ENCODE measurements around the gene EEF1AKMT2. TPM values are rescaled to one million over a fixed set of nuclear protein-coding genes. Genes with fewer than 3 reads are reported as not detected.

The EEF1AKMT2 gene
- total RNA-seq, 1 donor: 25.3 TPM

DNA sequence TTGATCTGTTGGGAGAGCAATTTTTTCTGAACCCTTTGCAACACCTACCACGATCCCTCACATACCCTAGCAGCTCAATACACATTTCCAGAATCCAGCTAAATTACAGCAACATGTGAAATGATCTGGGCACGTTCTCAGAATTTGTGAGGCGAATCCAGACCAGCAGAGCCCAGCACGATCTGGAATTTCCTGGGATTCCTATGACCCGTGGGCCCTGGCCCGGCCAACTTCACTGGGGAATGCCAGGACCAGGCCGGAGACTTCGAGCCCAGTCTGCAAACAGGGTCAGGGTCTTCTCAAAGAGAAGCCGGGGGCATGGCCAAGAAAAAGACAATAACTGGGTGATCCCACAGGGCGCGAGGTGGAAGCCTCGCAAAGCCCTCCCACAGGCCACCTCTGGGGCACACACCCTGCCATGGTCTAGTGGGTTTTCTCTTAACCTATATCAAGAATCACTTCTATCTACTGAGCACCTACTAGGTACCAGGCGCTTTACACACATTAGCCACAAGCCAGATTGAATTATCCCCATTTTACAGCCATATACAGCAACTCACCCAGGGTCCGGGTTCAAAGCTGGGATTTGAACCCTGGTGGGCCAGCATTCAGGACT is 81.3 kb downstream of the EEF1AKMT2 start:
- H3K4me3 ChIP-seq (ENCODE audit: low read depth, low read length): no peak overlapping the region
- DNase-seq (ENCODE audit: low read depth): peak; percentile 25
- TF ChIP-seq, protein P1, sequence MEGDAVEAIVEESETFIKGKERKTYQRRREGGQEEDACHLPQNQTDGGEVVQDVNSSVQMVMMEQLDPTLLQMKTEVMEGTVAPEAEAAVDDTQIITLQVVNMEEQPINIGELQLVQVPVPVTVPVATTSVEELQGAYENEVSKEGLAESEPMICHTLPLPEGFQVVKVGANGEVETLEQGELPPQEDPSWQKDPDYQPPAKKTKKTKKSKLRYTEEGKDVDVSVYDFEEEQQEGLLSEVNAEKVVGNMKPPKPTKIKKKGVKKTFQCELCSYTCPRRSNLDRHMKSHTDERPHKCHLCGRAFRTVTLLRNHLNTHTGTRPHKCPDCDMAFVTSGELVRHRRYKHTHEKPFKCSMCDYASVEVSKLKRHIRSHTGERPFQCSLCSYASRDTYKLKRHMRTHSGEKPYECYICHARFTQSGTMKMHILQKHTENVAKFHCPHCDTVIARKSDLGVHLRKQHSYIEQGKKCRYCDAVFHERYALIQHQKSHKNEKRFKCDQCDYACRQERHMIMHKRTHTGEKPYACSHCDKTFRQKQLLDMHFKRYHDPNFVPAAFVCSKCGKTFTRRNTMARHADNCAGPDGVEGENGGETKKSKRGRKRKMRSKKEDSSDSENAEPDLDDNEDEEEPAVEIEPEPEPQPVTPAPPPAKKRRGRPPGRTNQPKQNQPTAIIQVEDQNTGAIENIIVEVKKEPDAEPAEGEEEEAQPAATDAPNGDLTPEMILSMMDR (IDR thresholded peaks at IDR 0.05; ENCODE audit: insufficient read depth, low read length): no peak

DNA sequence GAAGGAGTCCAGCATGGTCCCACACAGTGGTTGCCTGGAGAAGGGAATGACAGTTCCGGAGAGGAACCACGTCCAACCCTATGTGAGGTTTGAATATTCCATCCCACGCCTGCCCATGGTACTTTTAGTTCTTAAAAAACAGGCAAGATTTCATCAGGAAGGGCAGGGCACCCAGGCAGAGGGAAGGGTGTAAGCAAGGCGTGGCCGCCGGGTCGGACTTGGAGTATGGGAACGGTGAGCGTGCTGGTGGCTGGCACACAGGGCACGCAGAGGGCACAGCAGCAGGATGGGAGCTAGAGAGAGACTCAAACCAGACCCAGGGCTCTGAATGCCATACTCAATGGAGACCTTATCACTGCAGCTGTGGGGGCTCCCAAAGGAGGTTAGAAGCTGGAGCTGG is 81.8 kb downstream of the EEF1AKMT2 start:
- TF ChIP-seq, protein P1 (IDR thresholded peaks at IDR 0.05; ENCODE audit: insufficient read depth, low read length): no peak
- no peak for DNase-seq (ENCODE audit: low read depth)
- no peak overlapping the region for H3K4me3 ChIP-seq (ENCODE audit: low read depth, low read length)

DNA sequence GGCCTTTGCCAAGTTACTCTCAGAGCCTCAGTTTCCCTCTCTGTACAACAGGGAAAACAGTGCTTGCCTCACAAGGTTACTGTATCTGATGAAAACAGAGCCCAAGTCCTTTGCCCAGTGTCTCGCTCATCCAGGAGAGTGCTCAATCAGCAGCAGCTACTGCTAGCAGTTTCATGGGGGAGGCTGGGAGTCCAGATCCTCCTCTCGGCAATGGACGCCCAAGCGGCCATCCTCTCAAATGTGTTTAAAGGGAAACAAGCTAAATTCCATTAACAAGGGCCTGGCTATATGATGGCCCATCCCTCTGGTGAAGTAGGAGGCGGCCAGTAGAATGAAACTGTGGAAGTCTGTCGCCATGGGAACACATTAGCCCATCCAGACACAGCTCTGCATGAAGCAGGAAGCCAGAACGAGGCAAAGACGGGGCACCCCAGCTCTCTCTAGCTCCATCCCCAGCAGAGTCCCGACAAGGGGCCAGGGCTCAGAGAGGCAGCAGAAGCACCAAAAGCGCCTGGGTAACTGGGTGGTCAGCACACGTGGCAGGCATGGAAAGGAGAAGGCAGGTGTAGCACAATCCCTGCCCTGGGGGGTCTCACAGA is 82.7 kb downstream of the EEF1AKMT2 start:
- no peak overlapping the region for H3K4me3 ChIP-seq (ENCODE audit: low read depth, low read length)
- DNase-seq (ENCODE audit: low read depth): no peak

DNA sequence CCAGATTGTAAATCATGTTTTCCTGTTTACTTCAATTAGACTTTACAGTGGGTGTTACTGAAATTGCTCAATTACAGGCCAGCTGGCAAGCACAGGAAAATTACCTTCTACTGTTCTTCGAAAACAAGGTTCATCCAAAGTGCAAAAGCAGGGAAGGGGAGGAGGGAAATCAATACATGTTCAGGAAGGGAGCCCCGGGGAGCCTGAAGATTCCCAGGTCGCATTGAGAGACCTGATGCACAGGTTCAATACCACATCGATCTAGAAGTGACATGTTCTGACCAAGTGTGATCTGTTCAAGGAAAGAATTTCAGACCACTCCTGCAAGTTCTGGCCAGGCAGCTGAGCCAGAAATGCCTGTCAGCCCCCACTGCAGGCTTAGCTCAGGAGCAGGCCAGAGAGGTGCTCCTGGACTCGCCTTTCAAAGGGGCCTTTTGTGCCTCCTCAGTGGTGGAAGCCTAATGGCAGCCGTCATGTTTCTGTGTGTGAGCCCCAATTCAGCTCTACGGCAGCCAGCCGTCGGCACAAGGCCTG is 83.4 kb downstream of the EEF1AKMT2 start:
- DNase-seq (ENCODE audit: low read depth): no peak
- H3K4me3 ChIP-seq (ENCODE audit: low read depth, low read length): no peak overlapping the region
- TF ChIP-seq, protein P1 (IDR thresholded peaks at IDR 0.05; ENCODE audit: insufficient read depth, low read length): no peak

More for the DNA sequence above, 82.7 kb downstream of the EEF1AKMT2 start:
- TF ChIP-seq, protein P1 (IDR thresholded peaks at IDR 0.05; ENCODE audit: insufficient read depth, low read length): no peak

Small RNA genes within 50 kb of the gene (small RNA-seq; reads per million reads assigned to genes)
- not detected for gene RF00019

Other genes with a start within 250 kb of the EEF1AKMT2 start
- 9.2 and 11.0 TPM in 2 replicates for gene FAM53B, start 47.5 kb downstream of the EEF1AKMT2 start, total RNA-seq (ENCODE audit: low replicate concordance)
- gene ABRAXAS2, start 9.9 kb upstream of the EEF1AKMT2 start, total RNA-seq (ENCODE audit: low replicate concordance): 9.1 and 17.1 TPM in 2 replicates
- gene ZRANB1, start 150.2 kb upstream of the EEF1AKMT2 start, total RNA-seq (ENCODE audit: low replicate concordance): 19.6 and 22.3 TPM in 2 replicates

All from fibroblast of the aortic adventitia (primary cell).